Measurements from ENCODE around the gene KANSL1.

The KANSL1 gene

GRCh38 chr17:45991341-45991740 lies 201.9 kb downstream of the KANSL1 start:
- in situ Hi-C loops (cut with HindIII; ENCODE audit: low sequenced_read_pairs), result no loop called here

GRCh38 chr17:45990886-45991285 lies 202.3 kb downstream of the KANSL1 start:
- in situ Hi-C loops (cut with HindIII; ENCODE audit: low sequenced_read_pairs), result no loop called here

GRCh38 chr17:45989759-45990158 lies 203.5 kb downstream of the KANSL1 start:
- in situ Hi-C loops (cut with HindIII; ENCODE audit: low sequenced_read_pairs), result no loop called here

GRCh38 chr17:45987706-45988105 lies 205.5 kb downstream of the KANSL1 start:
- in situ Hi-C loops (cut with HindIII; ENCODE audit: low sequenced_read_pairs), result no loop called here

GRCh38 chr17:45986056-45986455 lies 207.2 kb downstream of the KANSL1 start:
- in situ Hi-C loops (cut with HindIII; ENCODE audit: low sequenced_read_pairs), result no loop called here

- in situ Hi-C loops (cut with HindIII; ENCODE audit: low sequenced_read_pairs), result no loop called here
Measured at GRCh38 chr17:45985447-45985846, 207.8 kb downstream of the KANSL1 start.

GRCh38 chr17:45984368-45984767 lies 208.9 kb downstream of the KANSL1 start:
- in situ Hi-C loops (cut with HindIII; ENCODE audit: low sequenced_read_pairs), result no loop called here

GRCh38 chr17:45983614-45984310 lies 209.5 kb downstream of the KANSL1 start:
- in situ Hi-C loops (cut with HindIII; ENCODE audit: low sequenced_read_pairs), result no loop called here

- in situ Hi-C loops (cut with HindIII; ENCODE audit: low sequenced_read_pairs), result no loop called here
Measured at GRCh38 chr17:45982791-45983613, 210.2 kb downstream of the KANSL1 start.

GRCh38 chr17:45981306-45981705 lies 211.9 kb downstream of the KANSL1 start:
- in situ Hi-C loops (cut with HindIII; ENCODE audit: low sequenced_read_pairs), result no loop called here

GRCh38 chr17:45980855-45981254 lies 212.4 kb downstream of the KANSL1 start:
- in situ Hi-C loops (cut with HindIII; ENCODE audit: low sequenced_read_pairs), result no loop called here

Data from endothelial cell of hepatic sinusoid (primary cell).